ENCODE results near the gene PMEPA1.

Gene PMEPA1

GRCh38 chr20:57709823-57710799 lies at the start of gene PMEPA1:
Gene PMEPA1, minus strand, starts transcription at chr20:57710015. Its CDS starts 433 bp downstream, at chr20:57709582.
- DNase-seq = peak; percentile 94

GRCh38 chr20:57757767-57758166 lies 48.0 kb upstream of the PMEPA1 start:
- no peak for DNase-seq

- no peak for DNase-seq
Measured at GRCh38 chr20:57756921-57757320, 47.1 kb upstream of the PMEPA1 start.

- no peak for DNase-seq
Measured at GRCh38 chr20:57756213-57756612, 46.4 kb upstream of the PMEPA1 start.

GRCh38 chr20:57755609-57756008 lies 45.8 kb upstream of the PMEPA1 start:
- no peak for DNase-seq

GRCh38 chr20:57754190-57754589 lies 44.4 kb upstream of the PMEPA1 start:
- DNase-seq = no peak

- no peak for DNase-seq
Measured at GRCh38 chr20:57753332-57754164, 43.7 kb upstream of the PMEPA1 start.

GRCh38 chr20:57751411-57751810 lies 41.6 kb upstream of the PMEPA1 start:
- no peak for DNase-seq

- no peak for DNase-seq
Measured at GRCh38 chr20:57749869-57750268, 40.1 kb upstream of the PMEPA1 start.

GRCh38 chr20:57749131-57749690 lies 39.4 kb upstream of the PMEPA1 start:
- no peak for DNase-seq

GRCh38 chr20:57748601-57749130 lies 38.9 kb upstream of the PMEPA1 start:
- DNase-seq = peak; percentile 63

- DNase-seq = no peak
Measured at GRCh38 chr20:57747861-57748481, 38.2 kb upstream of the PMEPA1 start.

- DNase-seq = no peak
Measured at GRCh38 chr20:57746832-57747404, 37.1 kb upstream of the PMEPA1 start.

- DNase-seq = no peak
Measured at GRCh38 chr20:57746201-57746600, 36.4 kb upstream of the PMEPA1 start.

- no peak for DNase-seq
Measured at GRCh38 chr20:57744206-57744605, 34.4 kb upstream of the PMEPA1 start.

- DNase-seq = no peak
Measured at GRCh38 chr20:57743450-57744095, 33.8 kb upstream of the PMEPA1 start.

- DNase-seq = no peak
Measured at GRCh38 chr20:57742507-57743181, 32.8 kb upstream of the PMEPA1 start.

GRCh38 chr20:57738484-57738883 lies 28.7 kb upstream of the PMEPA1 start:
- DNase-seq = no peak

- DNase-seq = no peak
Measured at GRCh38 chr20:57738053-57738452, 28.2 kb upstream of the PMEPA1 start.

- no peak for DNase-seq
Measured at GRCh38 chr20:57737349-57737748, 27.5 kb upstream of the PMEPA1 start.

GRCh38 chr20:57736738-57737347 lies 27.0 kb upstream of the PMEPA1 start:
- no peak for DNase-seq

Measured in stimulated activated CD4-positive, alpha-beta T cell treated with anti-CD3 and anti-CD28 coated beads, Interleukin-15, amount 100 ng/mL, for 24 hours (primary cell).